CD4-positive, alpha-beta T cell (primary cell): Measurements from ENCODE around the gene IL4R. TPM values are rescaled to one million over a fixed set of nuclear protein-coding genes. Genes with fewer than 3 reads are reported as not detected.

ENCODE experiments used
- ATAC-seq: fragments of 200-7000 bp; cut with Tn5 transposase; one replicate; pipeline ENCODE4 v1.10.0; 2022; ENCODE audit warnings: mild to moderate bottlenecking; ENCODE audit not compliant: poor library complexity
- CTCF ChIA-PET: fragments of 350-600 bp; sonication (Branson Sonifier 250); formaldehyde crosslinking; loops from one replicate; lab custom pipeline; 2021; ENCODE audit warnings: antibody characterized with exemption, inconsistent platforms; lab: Charles Lee
- POLR2A ChIA-PET: fragments of 350-600 bp; sonication (Branson Sonifier 250); formaldehyde crosslinking; loops from one replicate; lab custom pipeline; 2021; ENCODE audit warnings: antibody characterized with exemption, inconsistent platforms; lab: Charles Lee
- DNase-seq, 14 experiments: peaks; one replicate each; pipeline ENCODE4 v3.0.0-alpha.2; 2013 to 2020; ENCODE audit warnings: mixed read lengths in 2 of 14
- H3K27ac ChIP-seq, 2 donors: one replicate each; pipeline versions ENCODE4 v1.5.1 to v1.7.0; 2013; ENCODE audit warnings: low read length in 2 of 2, low read depth in 1 of 2, mild to moderate bottlenecking in 1 of 2
- H3K27me3 ChIP-seq, 2 experiments: 1 replicate in 1 of 2; 2 replicates in 1 of 2; pipeline versions ENCODE4 v1.6.1 to v1.7.0; 2013; ENCODE audit warnings: low read length in 2 of 2, control low read depth in 1 of 2, mild to moderate bottlenecking in 1 of 2, moderate library complexity in 1 of 2; ENCODE audit not compliant: insufficient read depth in 2 of 2, control insufficient read depth in 1 of 2
- H3K36me3 ChIP-seq: one replicate; pipeline ENCODE4 v1.6.1; 2013; ENCODE audit warnings: low read length, control low read depth; ENCODE audit not compliant: insufficient read depth
- H3K4me1 ChIP-seq: one replicate; pipeline ENCODE4 v1.6.1; 2013; ENCODE audit warnings: low read length, control low read depth; ENCODE audit not compliant: insufficient read depth
- H3K4me3 ChIP-seq: one replicate; pipeline ENCODE4 v1.5.1; 2013; ENCODE audit warnings: mild to moderate bottlenecking, low read length, moderate library complexity
- H3K9me3 ChIP-seq, 2 experiments: 1 replicate in 1 of 2; 2 replicates in 1 of 2; pipeline versions ENCODE4 v1.6.1 to v1.7.0; 2013; ENCODE audit warnings: low read length in 2 of 2, mild to moderate bottlenecking in 2 of 2, control low read depth in 1 of 2, moderate library complexity in 1 of 2; ENCODE audit not compliant: control insufficient read depth in 1 of 2, insufficient read depth in 1 of 2
- H3K27ac Mint-ChIP-seq: one replicate; pipeline ENCODE4 v1.8.0; 2020; ENCODE audit warnings: mixed read lengths
- H3K27me3 Mint-ChIP-seq: one replicate; pipeline ENCODE4 v1.8.0; 2021; ENCODE audit warnings: mixed read lengths
- H3K36me3 Mint-ChIP-seq: one replicate; pipeline ENCODE4 v1.8.0; 2021; ENCODE audit warnings: low read depth, mixed read lengths
- H3K4me1 Mint-ChIP-seq: one replicate; pipeline ENCODE4 v1.8.0; 2021; ENCODE audit warnings: low read depth, mixed read lengths
- H3K4me3 Mint-ChIP-seq: one replicate; pipeline ENCODE4 v1.8.0; 2020; ENCODE audit warnings: mild to moderate bottlenecking, mixed read lengths
- H3K9me3 Mint-ChIP-seq: one replicate; pipeline ENCODE4 v1.8.0; 2020; ENCODE audit warnings: mixed read lengths
- intact Hi-C, 2 experiments: fragments of 100-400 bp; cut with DNase I in 1 of 2; cut with micrococcal nuclease in 1 of 2; formaldehyde crosslinking; loops; one replicate each; pipeline versions ENCODE4 v1.15.1 to v1.9.0; 2023 to 2025; cut with DNase I, micrococcal nuclease
- total RNA-seq, 174 experiments: library from RNA in 2 of 174; stranded (reverse) in 2 of 174; gene quantifications; one replicate each; pipeline ENCODE4 v1.2.3 and lab custom pipeline; 2021 to 2026
- TF ChIP-seq, protein P1 (sequence below): fragments of 200-600 bp; IDR thresholded peaks from one replicate; pipeline ENCODE4 v1.8.0; 2022; ENCODE audit warnings: antibody characterized with exemption, mild to moderate bottlenecking

IL4R gene
- total RNA-seq, 2 experiments from 2014 or later: 145 to 147 TPM

- peaks cover 80% of the 10 kb centered on the region for H3K4me1 ChIP-seq
- Mint-ChIP-seq H3K9me3 (no peaks in the 10 kb centered on the region), H3K4me1 (peaks cover 67% of the 10 kb centered on the region), H3K27me3 (no peaks in the 10 kb centered on the region), H3K27ac (peak overlapping the region; percentile 89), H3K36me3 (peaks cover 39% of the 10 kb centered on the region), H3K4me3 (peak overlapping the region; percentile 86)
- TF ChIP-seq, protein P1, sequence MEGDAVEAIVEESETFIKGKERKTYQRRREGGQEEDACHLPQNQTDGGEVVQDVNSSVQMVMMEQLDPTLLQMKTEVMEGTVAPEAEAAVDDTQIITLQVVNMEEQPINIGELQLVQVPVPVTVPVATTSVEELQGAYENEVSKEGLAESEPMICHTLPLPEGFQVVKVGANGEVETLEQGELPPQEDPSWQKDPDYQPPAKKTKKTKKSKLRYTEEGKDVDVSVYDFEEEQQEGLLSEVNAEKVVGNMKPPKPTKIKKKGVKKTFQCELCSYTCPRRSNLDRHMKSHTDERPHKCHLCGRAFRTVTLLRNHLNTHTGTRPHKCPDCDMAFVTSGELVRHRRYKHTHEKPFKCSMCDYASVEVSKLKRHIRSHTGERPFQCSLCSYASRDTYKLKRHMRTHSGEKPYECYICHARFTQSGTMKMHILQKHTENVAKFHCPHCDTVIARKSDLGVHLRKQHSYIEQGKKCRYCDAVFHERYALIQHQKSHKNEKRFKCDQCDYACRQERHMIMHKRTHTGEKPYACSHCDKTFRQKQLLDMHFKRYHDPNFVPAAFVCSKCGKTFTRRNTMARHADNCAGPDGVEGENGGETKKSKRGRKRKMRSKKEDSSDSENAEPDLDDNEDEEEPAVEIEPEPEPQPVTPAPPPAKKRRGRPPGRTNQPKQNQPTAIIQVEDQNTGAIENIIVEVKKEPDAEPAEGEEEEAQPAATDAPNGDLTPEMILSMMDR: no peak
- peak in 1 of 14 experiments; percentile 24 for DNase-seq
- peak overlapping the region; percentile 91 for H3K4me3 ChIP-seq
- H3K36me3 ChIP-seq: no peaks in the 10 kb centered on the region
- H3K9me3 ChIP-seq: no peaks in the 10 kb centered on the region
- ATAC-seq: no peak
- intact Hi-C loops: loop anchor here (5.0 kb wide), 4 partner anchors 44 to 139 kb away; no protein-coding TSS in a partner anchor
- ChIA-PET POLR2A (interaction anchor here (0.7 to 5.0 kb wide), 10 partner anchors 42 to 131 kb away, joined by 3 to 68 read pairs (median 7); partner anchors contain the start of gene KDM8), CTCF (interaction anchor here (1.2 to 8.5 kb wide), 5 partner anchors 52 to 136 kb away, joined by 3 to 75 read pairs (median 15); no protein-coding TSS in a partner anchor)
- H3K27me3 ChIP-seq: no peaks in the 10 kb centered on the region
- H3K27ac ChIP-seq: peak overlapping the region; percentile 89 to 94
Measured at GRCh38 chr16:27316038-27316680, 2.4 kb downstream of the IL4R start.

DNA sequence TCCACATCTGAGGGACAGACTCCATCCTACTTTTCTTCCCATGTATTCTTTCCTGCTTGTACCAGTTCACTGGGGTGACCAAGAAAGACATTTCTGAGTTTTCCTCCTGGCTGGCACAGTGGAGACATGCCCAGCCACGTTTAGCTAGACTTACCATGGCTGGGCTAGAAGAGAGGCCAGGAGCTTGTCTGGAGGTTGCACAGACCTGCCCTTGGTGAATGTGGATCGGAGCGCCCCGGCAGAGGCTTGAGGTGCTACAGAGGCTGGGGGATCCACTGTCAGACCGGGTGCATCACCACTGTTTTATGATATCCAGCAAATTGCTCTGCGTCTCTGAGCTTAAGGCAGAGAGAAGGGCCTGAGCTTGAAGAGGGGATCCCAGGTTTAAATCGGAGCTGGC is 3.5 kb downstream of the IL4R start:
- peaks cover 2% of the 10 kb centered on the region for H3K36me3 ChIP-seq
- peak overlapping the region; percentile 28 to 94 for H3K27ac ChIP-seq
- ChIA-PET POLR2A (interaction anchor here (0.7 to 5.0 kb wide), 13 partner anchors 32 to 117 kb away, joined by 3 to 68 read pairs (median 4); partner anchors contain the start of gene KDM8), CTCF (interaction anchor here (0.8 to 8.5 kb wide), 9 partner anchors 51 to 148 kb away, joined by 3 to 75 read pairs (median 7); no protein-coding TSS in a partner anchor)
- DNase-seq (peak in 1 of 14 experiments; percentile 25), ATAC-seq (no peak)
- Mint-ChIP-seq H3K4me3 (peak overlapping the region; percentile 86), H3K9me3 (no peaks in the 10 kb centered on the region), H3K27ac (peak overlapping the region; percentile 89), H3K27me3 (no peaks in the 10 kb centered on the region), H3K4me1 (peaks cover 79% of the 10 kb centered on the region), H3K36me3 (peaks cover 50% of the 10 kb centered on the region)
- TF ChIP-seq, protein P1: no peak
- H3K9me3 ChIP-seq: no peaks in the 10 kb centered on the region
- H3K27me3 ChIP-seq: no peaks in the 10 kb centered on the region
- H3K4me1 ChIP-seq: peaks cover 86% of the 10 kb centered on the region
- peak overlapping the region; percentile 91 for H3K4me3 ChIP-seq
- intact Hi-C loops: loop anchor here (5.0 kb wide), 4 partner anchors 45 to 140 kb away; no protein-coding TSS in a partner anchor

- Mint-ChIP-seq H3K9me3 (no peaks in the 10 kb centered on the region), H3K4me1 (peaks cover 84% of the 10 kb centered on the region), H3K27me3 (no peaks in the 10 kb centered on the region), H3K4me3 (peak overlapping the region; percentile 86), H3K27ac (peak overlapping the region; percentile 89), H3K36me3 (peaks cover 55% of the 10 kb centered on the region)
- ChIA-PET POLR2A (interaction anchor here (0.7 to 5.0 kb wide), 15 partner anchors 33 to 144 kb away, joined by 3 to 68 read pairs (median 6); partner anchors contain the start of genes IL21R and KDM8), CTCF (interaction anchor here (0.8 to 8.5 kb wide), 10 partner anchors 51 to 148 kb away, joined by 3 to 75 read pairs (median 8); no protein-coding TSS in a partner anchor)
- H3K4me3 ChIP-seq: peak overlapping the region; percentile 91
- H3K36me3 ChIP-seq: peaks cover 3% of the 10 kb centered on the region
- peaks cover 87% of the 10 kb centered on the region for H3K4me1 ChIP-seq
- DNase-seq: peak in 4 of 14 experiments; percentile 18 to 66 (median 46)
- peak overlapping the region; percentile 28 to 94 for H3K27ac ChIP-seq
- H3K27me3 ChIP-seq: no peaks in the 10 kb centered on the region
- no peaks in the 10 kb centered on the region for H3K9me3 ChIP-seq
- intact Hi-C loops: loop anchor here (1.0 to 5.0 kb wide), 5 partner anchors 46 to 141 kb away; no protein-coding TSS in a partner anchor
- TF ChIP-seq, protein P1: no peak
- peak; percentile 11 for ATAC-seq
Measured at GRCh38 chr16:27317738-27318391, 4.1 kb downstream of the IL4R start.
